GM12878 (cell line): ENCODE data around the gene EED. TPM values are rescaled to one million over a fixed set of nuclear protein-coding genes. Genes with fewer than 3 reads are reported as not detected.

Source experiments
- ATAC-seq: fragments of 200-7000 bp; cut with Tn5 transposase; 3 replicates; pipeline ENCODE4 v1.9.1; 2020; ENCODE audit warnings: mild to moderate bottlenecking, moderate library complexity
- BruUV-seq: library from RNA; stranded (reverse); fragments of 400-500 nt; replicated peaks from 2 replicates; lab custom pipeline; 2021; lab: Mats Ljungman, UMichigan
- CTCF ChIA-PET: fragments of 300-600 bp; sonication (Branson Sonifier 250); formaldehyde crosslinking; extraction: SDS; loops from one replicate; lab custom pipeline; 2021; ENCODE audit warnings: inconsistent platforms; lab: Yijun Ruan, JAX
- POLR2A ChIA-PET: fragments of 350-600 bp; formaldehyde crosslinking; extraction: SDS; loops from one replicate; lab custom pipeline; 2021; ENCODE audit warnings: inconsistent platforms; lab: Charles Lee
- RAD21 ChIA-PET: fragments of 300-600 bp; sonication (Branson Sonifier 250); formaldehyde crosslinking; loops from one replicate; lab custom pipeline; 2023; ENCODE audit warnings: antibody characterized with exemption; ENCODE audit not compliant: unreplicated experiment; lab: Charles Lee
- SMC1A ChIA-PET: fragments of 300-600 bp; sonication (Branson Sonifier 250); formaldehyde crosslinking; loops from one replicate; lab custom pipeline; 2023; ENCODE audit not compliant: unreplicated experiment, uncharacterized antibody; lab: Charles Lee
- DNase-seq: peaks from one replicate; pipeline ENCODE4 v3.0.0-alpha.2; 2011; ENCODE audit warnings: low read depth, low spot score
- FAIRE-seq: peaks from 3 replicates; lab custom pipeline; 2011; peaks lifted over from hg19 to GRCh38; lab: Jason Lieb, UNC
- H2AFZ ChIP-seq: 2 replicates; pipeline ENCODE4 v1.6.0; 2011; ENCODE audit warnings: low read depth, low read length, control low read depth; ENCODE audit not compliant: control insufficient read depth
- H3K27ac ChIP-seq: 2 replicates; pipeline ENCODE4 v1.5.1; 2011; ENCODE audit warnings: control low read depth; ENCODE audit not compliant: control insufficient read depth, insufficient read depth
- H3K27me3 ChIP-seq, 2 experiments: replicated peaks in 1 of 2; 2 replicates each; pipeline versions ENCODE4 v1.6.0 to v1.6.1; 2011; ENCODE audit warnings: low read length in 1 of 2; ENCODE audit not compliant: control insufficient read depth in 2 of 2, insufficient read depth in 2 of 2
- H3K36me3 ChIP-seq, 2 experiments: 2 replicates each; pipeline ENCODE4 v1.5.1; 2011; ENCODE audit warnings: low read length in 1 of 2; ENCODE audit not compliant: control insufficient read depth in 2 of 2, insufficient read depth in 2 of 2
- H3K4me1 ChIP-seq: 2 replicates; pipeline ENCODE4 v1.6.1; 2011; ENCODE audit warnings: mild to moderate bottlenecking, low read length, moderate library complexity, mixed read lengths; ENCODE audit not compliant: control insufficient read depth, insufficient read depth
- H3K4me2 ChIP-seq: 2 replicates; pipeline ENCODE4 v1.6.0; 2011; ENCODE audit warnings: control low read depth; ENCODE audit not compliant: control insufficient read depth, insufficient read depth
- H3K4me3 ChIP-seq: fragments of 200-600 bp; sonication (generic); 2 replicates; pipeline ENCODE4 v1.5.1; 2016
- H3K79me2 ChIP-seq: 2 replicates; pipeline ENCODE4 v1.6.0; 2011; ENCODE audit warnings: low read length; ENCODE audit not compliant: control insufficient read depth, insufficient read depth
- H3K9ac ChIP-seq: 2 replicates; pipeline ENCODE4 v1.8.0; 2011; ENCODE audit warnings: low read length, control low read depth, mixed read lengths; ENCODE audit not compliant: control insufficient read depth, insufficient read depth
- H3K9me3 ChIP-seq: replicated peaks from 3 replicates; pipeline ENCODE4 v1.5.1; 2011; ENCODE audit warnings: mild to moderate bottlenecking, low read length; ENCODE audit not compliant: control insufficient read depth, insufficient read depth
- H4K20me1 ChIP-seq: 2 replicates; pipeline ENCODE4 v1.6.0; 2011; ENCODE audit not compliant: control insufficient read depth, insufficient read depth
- CHD2 ChIP-seq: IDR thresholded peaks from 2 replicates; pipeline ENCODE4 v1.6.1; 2011; ENCODE audit warnings: low read depth, low read length, improper control_type of control experiment, borderline replicate concordance
- MEF2B ChIP-seq: fragments of 450-650 bp; IDR thresholded peaks from 2 replicates; pipeline ENCODE4 v1.6.1; 2018; ENCODE audit warnings: mild to moderate bottlenecking, moderate library complexity; ENCODE audit not compliant: partially characterized antibody, poor library complexity, severe bottlenecking
- RELA ChIP-seq: fragments of 450-650 bp; IDR thresholded peaks from 2 replicates; pipeline ENCODE4 v1.8.0; 2014; ENCODE audit warnings: borderline replicate concordance; ENCODE audit not compliant: partially characterized antibody
- SP1 ChIP-seq: IDR thresholded peaks from one replicate; pipeline ENCODE4 v1.6.1; 2011; ENCODE audit warnings: low read depth, low read length
- SPI1 ChIP-seq: IDR thresholded peaks from 2 replicates; pipeline ENCODE4 v1.6.1; 2011; ENCODE audit warnings: low read depth, mild to moderate bottlenecking, low read length, moderate library complexity, borderline replicate concordance; ENCODE audit not compliant: insufficient read depth
- ZBED1 ChIP-seq: IDR thresholded peaks from 2 replicates; pipeline ENCODE4 v1.6.1; 2016; ENCODE audit warnings: borderline replicate concordance
- WGBS: methylation state at CpG from one replicate; pipeline ENCODE4 v1.1.6; 2016; ENCODE audit warnings: low lambda C conversion rate; ENCODE audit not compliant: insufficient replicate concordance, insufficient coverage; ENCODE audit errors: missing lambda C conversion rate; 5-methylcytosine and 5-hydroxymethylcytosine counted together
- in situ Hi-C: fragments of 300-500 bp; cut with MboI; formaldehyde crosslinking; loops from 9 replicates; pipeline ENCODE4 v1.14.3; 2018; ENCODE audit warnings: mixed read lengths
- intact Hi-C: fragments of 100-400 bp; cut with micrococcal nuclease; formaldehyde crosslinking; loops from one replicate; pipeline ENCODE4 v1.14.2; 2022; ENCODE audit not compliant: unreplicated experiment
- polyA plus RNA-seq, 11 experiments: library from polyadenylated mRNA; depleted of rRNA in 4 of 11; unstranded in 6 of 11; stranded (reverse) in 5 of 11; fragments of >200 nt; fragmentation: Nextera tagmentation in 4 of 11; fragmentation: Illumina TruSeq in 1 of 11; extraction: Ambion mirVana in 4 of 11; extraction: Trizol in 1 of 11; gene quantifications; 1 replicate in 1 of 11; 2 replicates in 10 of 11; pipeline versions ENCODE4 v1.2.1 to v1.2.3, GENCODE V29; 2011 to 2016; ENCODE audit warnings: inconsistent platforms in 2 of 11, missing spikeins in 2 of 11, low read depth in 1 of 11
- total RNA-seq, 4 experiments: library from RNA; depleted of rRNA in 3 of 4; stranded (reverse); fragments of >200 nt in 3 of 4; fragmentation: Illumina TruSeq in 1 of 4; extraction: Trizol in 1 of 4; gene quantifications; 2 replicates each; pipeline versions ENCODE4 v1.2.1 to v1.2.3, GENCODE V29; 2013 to 2021

EED gene
- total and polyA plus RNA-seq, 10 of the 15 experiments (the other 5 are each of a cell fraction or from before 2014, with no cell fraction given), result 41.5 to 140 (median 72.2) TPM

DNA sequence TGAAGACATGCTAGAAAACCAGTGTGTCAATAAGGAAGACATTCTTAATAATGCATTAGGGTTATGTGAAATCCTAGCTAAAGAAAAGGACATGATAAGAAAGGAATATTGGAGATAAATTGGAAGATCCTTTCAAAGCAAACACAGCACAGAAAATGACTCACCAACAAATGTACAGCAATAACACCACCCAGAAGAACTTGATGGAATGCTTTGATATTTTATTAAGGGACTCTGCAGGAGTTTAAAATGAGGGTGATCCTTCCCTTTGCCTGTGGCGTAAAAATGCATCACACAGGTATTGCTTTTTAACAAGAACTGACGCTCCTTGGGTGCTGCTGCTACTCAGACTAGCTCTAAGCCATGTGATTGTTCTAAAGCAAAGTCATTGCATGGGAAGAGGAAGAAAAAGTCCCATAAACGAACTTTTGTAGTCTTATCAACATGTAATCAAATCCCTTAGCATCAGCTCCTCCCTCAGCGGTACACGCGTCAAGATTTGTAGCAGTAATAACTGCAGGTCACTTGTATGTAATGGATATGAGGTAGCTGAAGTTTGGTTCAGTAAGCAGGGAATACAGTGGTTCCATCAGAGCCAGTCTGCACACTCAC is 48.4 kb upstream of the EED start:
- WGBS, result 73% methylated on average over 6 of the region's 6 CpGs
- ATAC-seq (no peak), DNase-seq (no peak), FAIRE-seq (no peak)
- ChIA-PET RAD21 (interaction anchor here (0.6 to 1.7 kb wide), 4 partner anchors 8 to 145 kb away, joined by 3 to 4 read pairs (median 4); no protein-coding TSS in a partner anchor), POLR2A (interaction anchor here (0.8 to 1.4 kb wide), 2 partner anchors 16 to 81 kb away, joined by 3 read pairs; no protein-coding TSS in a partner anchor), CTCF (interaction anchor here (0.7 to 5.7 kb wide), 10 partner anchors 9 to 223 kb away, joined by 3 to 154 read pairs (median 3); partner anchors contain the start of gene PICALM), SMC1A (interaction anchor here (0.6 to 7.9 kb wide), 8 partner anchors 8 to 167 kb away, joined by 3 to 126 read pairs (median 3); partner anchors contain the start of gene PICALM)
- intact Hi-C loops, result no loop called here
- Histone ChIP-seq H3K79me2 (no peaks in the 10 kb centered on the region), H2AFZ (no peak overlapping the region), H3K9me3 (no peaks in the 10 kb centered on the region), H3K27me3 (no peaks in the 10 kb centered on the region), H3K4me1 (peaks cover 16% of the 10 kb centered on the region), H3K4me2 (no peak overlapping the region), H3K27ac (no peak overlapping the region), H3K9ac (no peak overlapping the region), H3K4me3 (no peak overlapping the region), H3K36me3 (no peaks in the 10 kb centered on the region), H4K20me1 (no peaks in the 10 kb centered on the region)
- TF ChIP-seq MEF2B (no peak), SP1 (no peak), ZBED1 (no peak), RELA (no peak), CHD2 (no peak), SPI1 (no peak)
- in situ Hi-C loops, result no loop called here
- no TSS peak for BruUV-seq
